Mucosa of descending colon (tissue), 3 donors: ENCODE results near the gene MAGI1. TPM values are rescaled to one million over a fixed set of nuclear protein-coding genes. Genes with fewer than 3 reads are reported as not detected.

Experiments
- ATAC-seq: fragments of 200-7000 bp; cut with Tn5 transposase; one replicate; pipeline ENCODE4 v1.9.1; 2020; ENCODE audit warnings: mild to moderate bottlenecking, moderate library complexity
- DNase-seq, 3 donors: peaks; one replicate each; pipeline ENCODE4 v3.0.0-alpha.2; 2020
- H3K36me3 ChIP-seq: fragments of 200-600 bp; one replicate; pipeline ENCODE4 v1.8.0; 2021; ENCODE audit warnings: low read depth, mild to moderate bottlenecking
- H3K4me1 ChIP-seq: fragments of 200-600 bp; one replicate; pipeline ENCODE4 v1.8.0; 2021; ENCODE audit warnings: low read depth, mild to moderate bottlenecking
- H3K4me3 ChIP-seq: fragments of 200-600 bp; one replicate; pipeline ENCODE4 v1.8.0; 2021; ENCODE audit warnings: mild to moderate bottlenecking
- H3K9me3 ChIP-seq: fragments of 200-600 bp; one replicate; pipeline ENCODE4 v1.8.0; 2021; ENCODE audit warnings: mild to moderate bottlenecking
- intact Hi-C, 2 donors: fragments of 100-400 bp; cut with DNase I in 1 of 2; cut with micrococcal nuclease in 1 of 2; formaldehyde crosslinking; loops; one replicate each; pipeline versions ENCODE4 v1.11.0 to v1.11.1; 2022; cut with DNase I, micrococcal nuclease
- total RNA-seq, 3 donors: library from RNA; stranded (reverse); fragmentation: NEBNext Ultra II Directional in 2 of 3; extraction: Animal tissue kit (Norgen Biotek cat#: 25700) in 2 of 3; gene quantifications; one replicate each; pipeline versions ENCODE4 v1.2.1 to v1.2.4, GENCODE V29; 2021 to 2023
- TF ChIP-seq, protein P1 (sequence below): fragments of 200-600 bp; IDR thresholded peaks from one replicate; pipeline ENCODE4 v1.8.0; 2022; ENCODE audit warnings: antibody characterized with exemption, mild to moderate bottlenecking
- donor health status: DM: no; HTN: no; CAD: no; lungs with moderate emphysema.
- donor health status: DM: no; HTN: no; CAD: no.
- donor health status: DM: no; HTN: yes; CAD: no.

Gene MAGI1
- total RNA-seq, 3 donors from 2014 or later = 41.9 to 59.6 (median 45.6) TPM

DNA sequence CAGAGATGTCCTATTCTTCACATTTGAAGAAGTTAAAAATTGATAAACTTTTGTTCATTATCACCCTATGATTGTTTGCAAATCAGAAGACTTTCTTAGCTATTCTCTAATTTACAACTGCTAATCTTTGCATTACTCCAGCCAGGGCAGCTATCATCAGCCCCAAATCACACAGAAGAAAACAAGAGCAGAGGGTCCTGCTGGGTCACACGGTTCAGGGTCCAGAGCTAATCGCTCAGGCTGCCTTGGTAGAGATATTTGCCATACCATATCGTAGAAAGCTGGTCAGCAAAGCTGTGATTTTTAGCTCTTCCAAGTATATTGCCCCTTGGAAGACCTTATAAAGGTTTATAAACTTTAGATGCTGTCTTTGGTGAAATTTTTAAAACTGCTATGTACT, 181.4 kb downstream of the MAGI1 start:
- H3K9me3 ChIP-seq = no peaks in the 10 kb centered on the region
- H3K4me3 ChIP-seq = no peak overlapping the region
- no peaks in the 10 kb centered on the region for H3K36me3 ChIP-seq
- TF ChIP-seq, protein P1, sequence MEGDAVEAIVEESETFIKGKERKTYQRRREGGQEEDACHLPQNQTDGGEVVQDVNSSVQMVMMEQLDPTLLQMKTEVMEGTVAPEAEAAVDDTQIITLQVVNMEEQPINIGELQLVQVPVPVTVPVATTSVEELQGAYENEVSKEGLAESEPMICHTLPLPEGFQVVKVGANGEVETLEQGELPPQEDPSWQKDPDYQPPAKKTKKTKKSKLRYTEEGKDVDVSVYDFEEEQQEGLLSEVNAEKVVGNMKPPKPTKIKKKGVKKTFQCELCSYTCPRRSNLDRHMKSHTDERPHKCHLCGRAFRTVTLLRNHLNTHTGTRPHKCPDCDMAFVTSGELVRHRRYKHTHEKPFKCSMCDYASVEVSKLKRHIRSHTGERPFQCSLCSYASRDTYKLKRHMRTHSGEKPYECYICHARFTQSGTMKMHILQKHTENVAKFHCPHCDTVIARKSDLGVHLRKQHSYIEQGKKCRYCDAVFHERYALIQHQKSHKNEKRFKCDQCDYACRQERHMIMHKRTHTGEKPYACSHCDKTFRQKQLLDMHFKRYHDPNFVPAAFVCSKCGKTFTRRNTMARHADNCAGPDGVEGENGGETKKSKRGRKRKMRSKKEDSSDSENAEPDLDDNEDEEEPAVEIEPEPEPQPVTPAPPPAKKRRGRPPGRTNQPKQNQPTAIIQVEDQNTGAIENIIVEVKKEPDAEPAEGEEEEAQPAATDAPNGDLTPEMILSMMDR = no peak
- ATAC-seq = no peak
- no peak for DNase-seq
- H3K4me1 ChIP-seq = no peaks in the 10 kb centered on the region
- intact Hi-C loops = no loop called here

DNA sequence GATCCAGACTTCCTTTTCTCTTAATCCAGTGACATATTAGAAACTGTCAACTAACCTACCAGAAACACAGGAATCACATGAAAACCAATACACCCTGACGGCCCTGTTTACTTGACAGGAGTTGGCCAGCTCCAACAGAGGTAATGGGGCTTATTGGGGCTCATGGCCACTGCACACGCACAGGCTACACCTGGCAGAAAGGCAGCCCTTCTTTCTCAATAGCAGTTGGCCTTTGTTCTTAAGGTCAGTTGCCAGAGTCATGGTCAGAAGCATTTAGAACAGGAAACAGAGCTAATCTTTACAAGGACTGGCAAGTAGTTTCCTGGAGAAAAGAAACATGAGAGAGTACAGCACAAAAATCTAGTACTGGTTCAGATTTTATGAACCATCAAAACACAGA, 181.8 kb downstream of the MAGI1 start:
- intact Hi-C loops = no loop called here
- no peak overlapping the region for H3K4me3 ChIP-seq
- H3K9me3 ChIP-seq = no peaks in the 10 kb centered on the region
- DNase-seq = no peak
- ATAC-seq = peak; percentile 49
- TF ChIP-seq, protein P1 = no peak
- H3K4me1 ChIP-seq = no peaks in the 10 kb centered on the region
- H3K36me3 ChIP-seq = no peaks in the 10 kb centered on the region

DNA sequence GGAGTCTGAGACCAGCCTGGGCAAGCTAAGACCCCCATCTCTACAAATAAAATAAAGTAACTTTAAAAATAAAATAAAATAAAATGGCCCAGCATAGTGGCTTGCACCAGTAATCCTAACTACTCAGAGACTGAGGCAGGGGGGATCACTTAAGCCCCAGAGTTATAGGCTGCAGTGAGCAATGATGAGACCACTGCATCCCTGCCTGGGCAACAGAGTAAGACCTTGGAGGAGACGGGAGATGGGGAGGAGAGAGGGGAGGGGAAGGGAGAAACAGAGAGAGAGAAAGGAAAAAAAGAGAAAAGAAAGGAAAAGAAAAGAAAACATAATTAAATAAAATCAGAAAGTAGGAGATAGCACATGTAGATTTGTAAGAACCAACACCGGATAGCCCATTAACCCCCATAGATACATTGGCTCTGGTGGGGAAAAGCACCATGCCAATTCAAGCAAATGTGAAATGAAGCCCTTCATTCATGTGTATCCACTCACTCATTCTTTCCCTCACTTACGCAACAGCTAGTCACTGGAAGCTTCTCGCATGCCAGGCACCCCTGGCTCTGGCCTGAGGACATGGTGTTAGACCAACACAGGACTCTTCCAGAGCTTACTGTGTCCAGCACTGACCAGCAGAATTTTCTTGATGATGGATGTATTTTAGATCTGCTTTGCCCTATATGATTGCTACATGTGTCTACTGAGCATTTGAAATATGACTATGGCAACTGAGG, 183.2 kb downstream of the MAGI1 start:
- Histone ChIP-seq H3K4me1 (no peaks in the 10 kb centered on the region), H3K9me3 (no peaks in the 10 kb centered on the region), H3K4me3 (no peak overlapping the region), H3K36me3 (no peaks in the 10 kb centered on the region)
- no peak for DNase-seq
- TF ChIP-seq, protein P1 = no peak
- ATAC-seq = no peak
- intact Hi-C loops = no loop called here

DNA sequence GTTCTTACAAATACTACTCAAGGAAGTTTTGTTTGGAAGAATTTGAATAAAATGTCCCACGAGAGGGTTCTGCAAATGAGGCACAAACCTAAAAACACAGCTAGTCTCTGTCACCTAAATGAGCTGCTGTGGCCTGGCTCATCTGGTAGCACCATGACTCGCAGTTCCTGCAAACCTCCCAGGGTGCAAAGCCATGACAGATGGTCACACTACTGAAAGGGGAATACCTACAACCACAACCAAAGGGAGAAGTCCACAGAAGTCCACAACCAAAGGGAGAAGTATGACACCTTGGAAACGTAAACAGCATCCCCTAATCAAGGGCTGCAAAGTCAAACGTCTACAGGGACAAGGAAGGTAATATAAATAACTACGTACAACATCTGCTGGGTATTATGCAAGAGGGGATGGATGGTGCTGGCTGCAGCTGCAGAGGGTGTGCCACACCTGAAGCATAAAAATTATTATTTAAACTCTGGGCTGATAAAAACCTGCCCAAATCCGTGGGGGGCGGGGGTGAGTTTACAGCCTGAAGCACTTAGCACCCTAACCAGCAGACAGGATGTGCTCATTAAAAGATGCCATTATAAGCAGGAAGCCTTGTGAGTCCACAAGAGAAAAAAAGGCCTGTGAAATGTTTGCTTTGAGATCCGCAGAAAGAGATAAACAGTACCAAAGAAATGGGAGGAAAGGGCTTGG, 184.0 kb downstream of the MAGI1 start:
- H3K4me3 ChIP-seq = no peak overlapping the region
- no peaks in the 10 kb centered on the region for H3K9me3 ChIP-seq
- TF ChIP-seq, protein P1 = no peak
- H3K36me3 ChIP-seq = no peaks in the 10 kb centered on the region
- intact Hi-C loops = no loop called here
- DNase-seq (peak; percentile 66 to 75 (median 72)), ATAC-seq (peak; percentile 87)
- H3K4me1 ChIP-seq = no peaks in the 10 kb centered on the region

DNA sequence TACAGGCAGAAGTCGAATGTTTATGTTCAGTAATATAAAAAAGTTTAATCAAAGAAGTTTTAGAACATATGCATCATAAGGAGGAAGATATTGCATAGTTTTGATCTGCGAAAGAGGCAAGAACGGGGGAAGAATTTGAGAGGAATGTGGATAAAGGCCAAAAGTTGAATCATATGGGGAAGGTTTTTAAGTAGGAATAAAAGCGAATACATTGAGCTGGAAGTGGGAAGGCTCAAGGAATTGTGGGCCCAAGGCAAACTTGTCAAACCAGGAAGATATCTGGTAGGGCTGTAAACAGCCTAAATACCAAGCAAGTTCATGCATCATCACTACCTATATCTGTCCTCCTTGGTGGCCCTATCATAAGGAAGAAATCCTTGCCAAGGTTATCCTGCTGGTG, 186.9 kb downstream of the MAGI1 start:
- DNase-seq (no peak), ATAC-seq (peak; percentile 26)
- no peaks in the 10 kb centered on the region for H3K4me1 ChIP-seq
- H3K36me3 ChIP-seq = no peaks in the 10 kb centered on the region
- TF ChIP-seq, protein P1 = no peak
- intact Hi-C loops = no loop called here
- no peak overlapping the region for H3K4me3 ChIP-seq
- H3K9me3 ChIP-seq = no peaks in the 10 kb centered on the region
